ENCODE measurements around the gene TXNDC15. TPM values are rescaled to one million over a fixed set of nuclear protein-coding genes. Genes with fewer than 3 reads are reported as not detected.
A peak's percentile ranks its signal among the peaks of the same experiment; 100 is the strongest.

TXNDC15 gene
- total and polyA plus RNA-seq, 2 of the 13 experiments (the other 11 are each of a cell fraction or from before 2014, with no cell fraction given), result 22.2 to 49.9 TPM

DNA sequence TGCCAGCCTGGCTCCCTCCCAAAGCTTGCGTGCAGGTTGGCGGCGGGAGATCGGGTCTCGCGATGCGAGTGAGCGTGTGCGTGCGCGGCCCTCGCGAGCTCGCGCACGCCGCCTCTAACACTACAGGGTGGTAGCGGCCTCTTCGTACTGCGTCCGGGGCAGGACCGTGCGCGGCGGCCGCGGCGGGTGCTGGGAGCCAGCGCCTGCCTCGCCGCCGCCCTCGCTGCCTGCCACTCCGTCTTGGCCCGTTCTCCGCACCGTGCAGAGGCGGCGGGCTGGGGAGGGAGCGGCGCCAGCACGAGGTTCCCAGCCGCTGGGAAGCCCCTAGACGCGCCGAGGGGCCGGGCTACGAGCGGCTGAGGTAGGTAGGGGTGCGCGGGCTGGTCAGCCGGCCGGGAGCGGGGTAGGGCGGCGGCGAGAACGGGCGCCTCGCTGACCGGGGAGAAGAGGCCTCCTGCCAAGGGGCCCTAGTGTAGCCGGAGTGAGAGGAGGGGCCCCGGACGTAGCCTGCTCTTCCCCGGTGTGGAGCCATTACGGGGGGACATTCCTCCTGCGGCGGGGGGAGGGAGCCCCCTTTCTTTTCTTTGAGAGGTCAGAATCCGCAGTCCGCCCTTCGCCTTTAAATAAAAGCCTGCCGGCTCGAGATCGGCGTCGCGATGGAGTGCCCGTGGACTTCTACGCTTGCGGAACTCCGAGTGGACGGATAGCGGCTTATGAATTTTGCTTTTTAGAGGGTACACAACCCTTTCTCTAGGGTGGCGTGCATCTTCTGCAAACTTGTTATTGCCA lies 28.1 kb upstream of the TXNDC15 start, which contains the start of gene C5orf24 (continued):
- TF ChIP-seq ZNF724P (CRISPR knock-in tag; IDR thresholded peaks at IDR 0.05; ENCODE audit: borderline replicate concordance), result peak; percentile 89; the same call in 1 of the 2 replicates
- peak; percentile 94 for TF ChIP-seq ZNF766 (CRISPR knock-in tag; IDR thresholded peaks at IDR 0.05; ENCODE audit: borderline replicate concordance)
- no peak for TF ChIP-seq LCORL (IDR thresholded peaks at IDR 0.05)
- TF ChIP-seq LCORL (CRISPR knock-in tag; IDR thresholded peaks at IDR 0.05), result no peak
- no peak for TF ChIP-seq ZNF839 (CRISPR knock-in tag; IDR thresholded peaks at IDR 0.05; ENCODE audit: borderline replicate concordance)
- TF ChIP-seq ZBTB7B (CRISPR knock-in tag; IDR thresholded peaks at IDR 0.05), result peak; percentile 69
- peak; percentile 58; the same call in 1 of the 2 replicates for TF ChIP-seq ZNF253 (CRISPR knock-in tag; IDR thresholded peaks at IDR 0.05; ENCODE audit: borderline replicate concordance)
- peak; percentile 86 for TF ChIP-seq SALL1 (CRISPR knock-in tag; IDR thresholded peaks at IDR 0.05)
- TF ChIP-seq PRMT3 (CRISPR knock-in tag; IDR thresholded peaks at IDR 0.05; ENCODE audit: borderline replicate concordance, low read depth), result no peak
- peak; percentile 20; the same call in 1 of the 2 replicates for TF ChIP-seq NCOA2 (CRISPR knock-in tag; IDR thresholded peaks at IDR 0.05)
- TF ChIP-seq, protein P1, sequence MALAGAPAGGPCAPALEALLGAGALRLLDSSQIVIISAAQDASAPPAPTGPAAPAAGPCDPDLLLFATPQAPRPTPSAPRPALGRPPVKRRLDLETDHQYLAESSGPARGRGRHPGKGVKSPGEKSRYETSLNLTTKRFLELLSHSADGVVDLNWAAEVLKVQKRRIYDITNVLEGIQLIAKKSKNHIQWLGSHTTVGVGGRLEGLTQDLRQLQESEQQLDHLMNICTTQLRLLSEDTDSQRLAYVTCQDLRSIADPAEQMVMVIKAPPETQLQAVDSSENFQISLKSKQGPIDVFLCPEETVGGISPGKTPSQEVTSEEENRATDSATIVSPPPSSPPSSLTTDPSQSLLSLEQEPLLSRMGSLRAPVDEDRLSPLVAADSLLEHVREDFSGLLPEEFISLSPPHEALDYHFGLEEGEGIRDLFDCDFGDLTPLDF (CRISPR knock-in tag; IDR thresholded peaks at IDR 0.05), result peak; percentile 89
- TF ChIP-seq ZNF703 (CRISPR knock-in tag; IDR thresholded peaks at IDR 0.05; ENCODE audit: borderline replicate concordance), result no peak
- no peak for TF ChIP-seq KDM6A (CRISPR knock-in tag; IDR thresholded peaks at IDR 0.05; ENCODE audit: low read depth)
- TF ChIP-seq ZNF263 (CRISPR knock-in tag; IDR thresholded peaks at IDR 0.05), result peak; percentile 50; the same call in 1 of the 2 replicates
- TF ChIP-seq ELK4 (CRISPR knock-in tag; IDR thresholded peaks at IDR 0.05; ENCODE audit: borderline replicate concordance), result no peak
- no peak for TF ChIP-seq NONO (IDR thresholded peaks at IDR 0.05)
- TF ChIP-seq NONO (CRISPR knock-in tag; conservative IDR thresholded peaks at IDR 0.05), result peak; percentile 96
- no peak for TF ChIP-seq DPF2 (CRISPR knock-in tag; IDR thresholded peaks at IDR 0.05; ENCODE audit: borderline replicate concordance, low read depth)
- no peak for TF ChIP-seq RORA (CRISPR knock-in tag; IDR thresholded peaks at IDR 0.05)
- TF ChIP-seq, protein P2, sequence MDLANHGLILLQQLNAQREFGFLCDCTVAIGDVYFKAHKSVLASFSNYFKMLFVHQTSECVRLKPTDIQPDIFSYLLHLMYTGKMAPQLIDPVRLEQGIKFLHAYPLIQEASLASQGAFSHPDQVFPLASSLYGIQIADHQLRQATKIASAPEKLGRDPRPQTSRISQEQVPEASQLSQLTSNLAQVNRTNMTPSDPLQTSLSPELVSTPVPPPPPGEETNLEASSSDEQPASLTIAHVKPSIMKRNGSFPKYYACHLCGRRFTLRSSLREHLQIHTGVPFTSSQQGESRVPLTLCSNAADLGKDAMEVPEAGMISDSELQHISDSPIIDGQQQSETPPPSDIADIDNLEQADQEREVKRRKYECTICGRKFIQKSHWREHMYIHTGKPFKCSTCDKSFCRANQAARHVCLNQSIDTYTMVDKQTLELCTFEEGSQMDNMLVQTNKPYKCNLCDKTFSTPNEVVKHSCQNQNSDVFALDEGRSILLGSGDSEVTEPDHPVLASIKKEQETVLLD (CRISPR knock-in tag; IDR thresholded peaks at IDR 0.05; ENCODE audit: low read depth), result no peak
- no peak for TF ChIP-seq NAIF1 (CRISPR knock-in tag; IDR thresholded peaks at IDR 0.05; ENCODE audit: borderline replicate concordance)
- peak; percentile 91 for TF ChIP-seq SPEN (CRISPR knock-in tag; IDR thresholded peaks at IDR 0.05; ENCODE audit: low read depth)
- no peak; the same call in 1 of the 2 replicates for TF ChIP-seq ZNF230 (CRISPR knock-in tag; IDR thresholded peaks at IDR 0.05)
- TF ChIP-seq TARDBP (CRISPR knock-in tag; IDR thresholded peaks at IDR 0.05), result peak; percentile 91
- peak; percentile 21; the same call in 1 of the 2 replicates for TF ChIP-seq ELF1 (CRISPR knock-in tag; IDR thresholded peaks at IDR 0.05)
- no peak for TF ChIP-seq ZMYM3 (CRISPR knock-in tag; IDR thresholded peaks at IDR 0.05)
- no peak; the same call in 1 of the 2 replicates for TF ChIP-seq ZNF891 (CRISPR knock-in tag; IDR thresholded peaks at IDR 0.05)
- peak; percentile 43; the same call in 1 of the 2 replicates for TF ChIP-seq CBX5 (CRISPR knock-in tag; IDR thresholded peaks at IDR 0.05; ENCODE audit: borderline replicate concordance)
- TF ChIP-seq SMAD3 (CRISPR knock-in tag; IDR thresholded peaks at IDR 0.05), result 0 out of 2 replicates have a peak, but pooled peaks have one; percentile 16

Data from HepG2 (cell line).